ENCODE measurements around the gene ARMC9.

GRCh38 chr2:231411237-231411636, 212.8 kb downstream of the ARMC9 start:
- TF ChIP-seq CTCF (IDR thresholded peaks at IDR 0.05) (no peak), POLR2A (IDR thresholded peaks at IDR 0.05) (no peak)

Data from testis (tissue), 2 donors.